ENCODE results near the gene MYO5A. TPM values are rescaled to one million over a fixed set of nuclear protein-coding genes. Genes with fewer than 3 reads are reported as not detected.

The MYO5A gene
- polyA plus RNA-seq, 3 donors = 6.9 to 33.5 (median 16.6) TPM

- H3K36me3 ChIP-seq (replicated peaks in 1 of 2; ENCODE audit: control insufficient read depth in 1 of 2, insufficient read depth in 2 of 2, low read length in 2 of 2) = peaks cover 89 to 98% of the 10 kb centered on the region in 2 donors
- no peaks in the 10 kb centered on the region for H4K20me1 ChIP-seq (ENCODE audit: insufficient read depth, low read length)
- Mint-ChIP-seq H3K27me3 (ENCODE audit: low read depth in 3 of 3) (no peaks in the 10 kb centered on the region), H3K27ac (no peak overlapping the region), H3K36me3 (peaks cover 73 to 94% of the 10 kb centered on the region in 2 donors), H3K4me3 (no peak overlapping the region), H3K4me1 (no peaks in the 10 kb centered on the region), H3K9me3 (peaks cover 0 to 3% (median 0%) of the 10 kb centered on the region in 7 donors)
- no peak for DNase-seq
- no peak overlapping the region for H2AFZ ChIP-seq (ENCODE audit: insufficient read depth, low read depth, low read length, poor library complexity, severe bottlenecking)
- no peak for TF ChIP-seq CTCF (IDR thresholded peaks at IDR 0.05)
- H3K79me2 ChIP-seq (ENCODE audit: insufficient read depth, low read length) = no peaks in the 10 kb centered on the region
- no peak overlapping the region for H3K4me2 ChIP-seq (replicated peaks; ENCODE audit: extremely low read depth, low read length, poor library complexity, severe bottlenecking)
- H3K9ac ChIP-seq (ENCODE audit: insufficient read depth, low read length, poor library complexity, severe bottlenecking) = no peak overlapping the region
- H3K9me3 ChIP-seq (replicated peaks in 1 of 2; ENCODE audit: control insufficient read depth in 1 of 2, insufficient read depth in 1 of 2, low read length in 2 of 2) = no peaks in the 10 kb centered on the region
- H3K4me3 ChIP-seq (replicated peaks in 1 of 3; ENCODE audit: low read depth in 2 of 3, low read length in 3 of 3) = no peak overlapping the region
- H3K4me1 ChIP-seq (ENCODE audit: control insufficient read depth in 1 of 2, insufficient read depth in 2 of 2, low read length in 2 of 2) = no peaks in the 10 kb centered on the region
- intact Hi-C loops (cut with micrococcal nuclease) = no loop called here
- no CpG with 5 or more reads among the region's 1 CpG for whole genome bisulfite sequencing (ENCODE audit: insufficient coverage)
- H3K27ac ChIP-seq (ENCODE audit: low read depth in 1 of 2, low read length in 2 of 2) = no peak overlapping the region
- H3K27me3 ChIP-seq (ENCODE audit: control insufficient read depth in 2 of 2, insufficient read depth in 2 of 2, low read length in 2 of 2) = no peaks in the 10 kb centered on the region
Measured at GRCh38 chr15:52382647-52383046, 146.0 kb downstream of the MYO5A start.

GRCh38 chr15:52379395-52380106, 149.1 kb downstream of the MYO5A start:
- 100% methylated on average over 12 of the region's 14 CpGs for WGBS (ENCODE audit: insufficient coverage)
- peaks cover 84 to 99% of the 10 kb centered on the region in 2 donors for H3K36me3 Mint-ChIP-seq
- no peak overlapping the region for H2AFZ ChIP-seq (ENCODE audit: insufficient read depth, low read depth, low read length, poor library complexity, severe bottlenecking)

More at GRCh38 chr15:52379395-52380106, 149.1 kb downstream of the MYO5A start:
- DNase-seq = no peak
- Histone ChIP-seq H3K4me2 (replicated peaks; ENCODE audit: extremely low read depth, low read length, poor library complexity, severe bottlenecking) (no peak overlapping the region), H3K79me2 (ENCODE audit: insufficient read depth, low read length) (no peaks in the 10 kb centered on the region), H3K9ac (ENCODE audit: insufficient read depth, low read length, poor library complexity, severe bottlenecking) (no peak overlapping the region), H3K4me1 (ENCODE audit: control insufficient read depth in 1 of 2, insufficient read depth in 2 of 2, low read length in 2 of 2) (no peaks in the 10 kb centered on the region), H3K27me3 (ENCODE audit: control insufficient read depth in 2 of 2, insufficient read depth in 2 of 2, low read length in 2 of 2) (no peaks in the 10 kb centered on the region), H3K27ac (ENCODE audit: low read depth in 1 of 2, low read length in 2 of 2) (no peak overlapping the region), H3K36me3 (replicated peaks in 1 of 2; ENCODE audit: control insufficient read depth in 1 of 2, insufficient read depth in 2 of 2, low read length in 2 of 2) (peaks cover 94 to 98% of the 10 kb centered on the region in 2 donors), H4K20me1 (ENCODE audit: insufficient read depth, low read length) (no peaks in the 10 kb centered on the region), H3K9me3 (replicated peaks in 1 of 2; ENCODE audit: control insufficient read depth in 1 of 2, insufficient read depth in 1 of 2, low read length in 2 of 2) (no peaks in the 10 kb centered on the region), H3K4me3 (replicated peaks in 1 of 3; ENCODE audit: low read depth in 2 of 3, low read length in 3 of 3) (no peak overlapping the region)
- Mint-ChIP-seq H3K27me3 (ENCODE audit: low read depth in 3 of 3) (no peaks in the 10 kb centered on the region), H3K4me1 (no peaks in the 10 kb centered on the region), H3K27ac (peak overlapping the region in 3 of 7 donors; percentile 31 to 60 (median 44)), H3K4me3 (no peak overlapping the region), H3K9me3 (peaks cover 0 to 3% (median 0%) of the 10 kb centered on the region in 7 donors)
- intact Hi-C loops (cut with micrococcal nuclease) = no loop called here
- no peak for TF ChIP-seq CTCF (IDR thresholded peaks at IDR 0.05)
